Measurements from ENCODE around the gene LRRC74A. TPM values are rescaled to one million over a fixed set of nuclear protein-coding genes. Genes with fewer than 3 reads are reported as not detected.

Gene LRRC74A
- total and polyA plus RNA-seq, 2 donors (not counting 3 experiments of a cell fraction or from before 2014, with no cell fraction given) = not detected

GRCh38 chr14:76870166-76870565 is 44.0 kb downstream of the LRRC74A start:
- POLR2A ChIA-PET = no interaction called here
- no peaks in the 10 kb centered on the region for H3K79me2 ChIP-seq (ENCODE audit: control insufficient read depth, insufficient read depth, low read length)
- intact Hi-C loops (cut with micrococcal nuclease) (loop anchor here (1.0 kb wide), 1 partner anchor 446 kb away; no protein-coding TSS in a partner anchor), dilution Hi-C loops (cut with MboI; ENCODE audit: extremely low pct_ligation_motif_present, low sequenced_read_pairs) (no loop called here)
- H3K36me3 ChIP-seq (ENCODE audit: control insufficient read depth in 2 of 2, extremely low read depth in 1 of 2, insufficient read depth in 2 of 2, low read length in 2 of 2) = no peaks in the 10 kb centered on the region
- no peaks in the 10 kb centered on the region for H3K9me3 ChIP-seq (replicated peaks; ENCODE audit: control insufficient read depth, insufficient read depth, low read length)
- H3K4me3 ChIP-seq (replicated peaks in 1 of 3; ENCODE audit: insufficient read depth in 1 of 3, low read depth in 1 of 3, low read length in 3 of 3) = no peak overlapping the region
- H3K27ac ChIP-seq (ENCODE audit: insufficient read depth, low read depth, low read length) = no peak overlapping the region
- no peaks in the 10 kb centered on the region for H4K20me1 ChIP-seq (replicated peaks; ENCODE audit: control insufficient read depth, extremely low read depth, insufficient read depth, low read length)
- TF ChIP-seq, protein P1, sequence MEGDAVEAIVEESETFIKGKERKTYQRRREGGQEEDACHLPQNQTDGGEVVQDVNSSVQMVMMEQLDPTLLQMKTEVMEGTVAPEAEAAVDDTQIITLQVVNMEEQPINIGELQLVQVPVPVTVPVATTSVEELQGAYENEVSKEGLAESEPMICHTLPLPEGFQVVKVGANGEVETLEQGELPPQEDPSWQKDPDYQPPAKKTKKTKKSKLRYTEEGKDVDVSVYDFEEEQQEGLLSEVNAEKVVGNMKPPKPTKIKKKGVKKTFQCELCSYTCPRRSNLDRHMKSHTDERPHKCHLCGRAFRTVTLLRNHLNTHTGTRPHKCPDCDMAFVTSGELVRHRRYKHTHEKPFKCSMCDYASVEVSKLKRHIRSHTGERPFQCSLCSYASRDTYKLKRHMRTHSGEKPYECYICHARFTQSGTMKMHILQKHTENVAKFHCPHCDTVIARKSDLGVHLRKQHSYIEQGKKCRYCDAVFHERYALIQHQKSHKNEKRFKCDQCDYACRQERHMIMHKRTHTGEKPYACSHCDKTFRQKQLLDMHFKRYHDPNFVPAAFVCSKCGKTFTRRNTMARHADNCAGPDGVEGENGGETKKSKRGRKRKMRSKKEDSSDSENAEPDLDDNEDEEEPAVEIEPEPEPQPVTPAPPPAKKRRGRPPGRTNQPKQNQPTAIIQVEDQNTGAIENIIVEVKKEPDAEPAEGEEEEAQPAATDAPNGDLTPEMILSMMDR (IDR thresholded peaks at IDR 0.05; ENCODE audit: extremely low read depth in 1 of 2, insufficient read depth in 1 of 2, low read depth in 1 of 2, low read length in 2 of 2) = peak; percentile 30 to 38
- no peak for TF ChIP-seq MYC (IDR thresholded peaks at IDR 0.05; ENCODE audit: low read depth, low read length)
- no peak overlapping the region for H2AFZ ChIP-seq (ENCODE audit: low read depth, low read length)
- H3K4me2 ChIP-seq (ENCODE audit: insufficient read depth, low read length) = no peak overlapping the region
- no peaks in the 10 kb centered on the region for H3K9me1 ChIP-seq (replicated peaks; ENCODE audit: control insufficient read depth, extremely low read depth, insufficient read depth, low read length)
- H3K9ac ChIP-seq (replicated peaks; ENCODE audit: extremely low read depth, insufficient read depth, low read length) = no peak overlapping the region
- no peak for FAIRE-seq
- CTCF ChIA-PET = interaction anchor here (0.6 to 7.8 kb wide), 6 partner anchors 42 to 254 kb away, joined by 3 to 450 read pairs (median 3); partner anchors contain the start of gene CIPC
- H3K27me3 ChIP-seq (ENCODE audit: control insufficient read depth in 2 of 2, insufficient read depth in 2 of 2, low read length in 2 of 2) = no peaks in the 10 kb centered on the region
- H3K4me1 ChIP-seq (ENCODE audit: control insufficient read depth, extremely low read depth, insufficient read depth, low read length) = no peaks in the 10 kb centered on the region
- no TSS peak for BruUV-seq (replicated peaks)
- DNase-seq (ENCODE audit: low read depth, low spot score) = no peak

GRCh38 chr14:76872796-76873432 is 46.7 kb downstream of the LRRC74A start:
- CTCF ChIA-PET = interaction anchor here (0.6 to 7.8 kb wide), 44 partner anchors 8 to 1693 kb away, joined by 3 to 450 read pairs (median 5); partner anchors contain the start of genes CIPC and ZDHHC22
- FAIRE-seq = peak; percentile 78

More at GRCh38 chr14:76872796-76873432, 46.7 kb downstream of the LRRC74A start:
- intact Hi-C loops (cut with micrococcal nuclease) = loop anchor here (1.0 to 2.0 kb wide), 3 partner anchors 162 to 278 kb away; no protein-coding TSS in a partner anchor
- Histone ChIP-seq H3K36me3 (ENCODE audit: control insufficient read depth in 2 of 2, extremely low read depth in 1 of 2, insufficient read depth in 2 of 2, low read length in 2 of 2) (no peaks in the 10 kb centered on the region), H3K9me3 (replicated peaks; ENCODE audit: control insufficient read depth, insufficient read depth, low read length) (no peaks in the 10 kb centered on the region), H3K4me3 (replicated peaks in 1 of 3; ENCODE audit: insufficient read depth in 1 of 3, low read depth in 1 of 3, low read length in 3 of 3) (no peak overlapping the region), H3K27ac (ENCODE audit: insufficient read depth, low read depth, low read length) (no peak overlapping the region), H3K9ac (replicated peaks; ENCODE audit: extremely low read depth, insufficient read depth, low read length) (no peak overlapping the region), H2AFZ (ENCODE audit: low read depth, low read length) (no peak overlapping the region), H3K4me1 (ENCODE audit: control insufficient read depth, extremely low read depth, insufficient read depth, low read length) (no peaks in the 10 kb centered on the region), H3K9me1 (replicated peaks; ENCODE audit: control insufficient read depth, extremely low read depth, insufficient read depth, low read length) (no peaks in the 10 kb centered on the region), H3K27me3 (ENCODE audit: control insufficient read depth in 2 of 2, insufficient read depth in 2 of 2, low read length in 2 of 2) (no peaks in the 10 kb centered on the region), H4K20me1 (replicated peaks; ENCODE audit: control insufficient read depth, extremely low read depth, insufficient read depth, low read length) (no peaks in the 10 kb centered on the region), H3K4me2 (ENCODE audit: insufficient read depth, low read length) (no peak overlapping the region), H3K79me2 (ENCODE audit: control insufficient read depth, insufficient read depth, low read length) (no peaks in the 10 kb centered on the region)
- TF ChIP-seq FOS (IDR thresholded peaks at IDR 0.05; ENCODE audit: borderline replicate concordance, insufficient read depth, low read length) = no peak
- TF ChIP-seq, protein P1 (IDR thresholded peaks at IDR 0.05; ENCODE audit: extremely low read depth in 1 of 2, insufficient read depth in 1 of 2, low read depth in 1 of 2, low read length in 2 of 2) = peak; percentile 76 to 88
- dilution Hi-C loops (cut with MboI; ENCODE audit: extremely low pct_ligation_motif_present, low sequenced_read_pairs) = no loop called here
- peak; percentile 41 for DNase-seq (ENCODE audit: low read depth, low spot score)
- POLR2A ChIA-PET = interaction anchor here (0.6 to 0.7 kb wide), 2 partner anchors 21 to 34 kb away, joined by 5 to 12 read pairs; no protein-coding TSS in a partner anchor
- no TSS peak for BruUV-seq (replicated peaks)

Measured in endothelial cell of umbilical vein (primary cell).